ENCODE results near the gene FKBP8. TPM values are rescaled to one million over a fixed set of nuclear protein-coding genes. Genes with fewer than 3 reads are reported as not detected.

The FKBP8 gene
- total RNA-seq, 1 experiment from 2014 or later = 345 TPM

- TF ChIP-seq EMX1 (CRISPR knock-in tag; IDR thresholded peaks at IDR 0.05) = no peak
Observed at GRCh38 chr19:18588611-18589379, 45.4 kb upstream of the FKBP8 start, which contains the start of gene REX1BD (continued).

- DNase-seq (ENCODE audit: low spot score) = no peak
- Mint-ChIP-seq H3K4me1 (peaks cover 25% of the 10 kb centered on the region), H3K27me3 (ENCODE audit: low read depth) (peaks cover 10% of the 10 kb centered on the region), H3K4me3 (peak overlapping the region; percentile 86), H3K9me3 (0 out of 2 replicates have a peak, but pooled peaks cover 3% of the 10 kb centered on the region), H3K36me3 (0 out of 2 replicates have a peak, but pooled peaks cover 3% of the 10 kb centered on the region), H3K27ac (peak overlapping the region; percentile 89)
- ChIA-PET CTCF (interaction anchor here (0.6 to 4.5 kb wide), 22 partner anchors 9 to 340 kb away, joined by 3 to 39 read pairs (median 5); partner anchors contain the start of genes CRLF1, ELL, KXD1 and UBA52), POLR2A (interaction anchor here (0.7 to 1.7 kb wide), 2 partner anchors 68 to 82 kb away, joined by 4 to 9 read pairs; no protein-coding TSS in a partner anchor)
- no peak for TF ChIP-seq ATF1 (CRISPR knock-in tag; IDR thresholded peaks at IDR 0.05)
- no peak for TF ChIP-seq NFATC4 (CRISPR knock-in tag; IDR thresholded peaks at IDR 0.05)
- peak; percentile 40; the same call in 1 of the 2 replicates for TF ChIP-seq GABPB1 (CRISPR knock-in tag; IDR thresholded peaks at IDR 0.05)
- no peak for TF ChIP-seq ATF2 (CRISPR knock-in tag; IDR thresholded peaks at IDR 0.05; ENCODE audit: borderline replicate concordance, low read depth)
- TF ChIP-seq ZNF232 (CRISPR knock-in tag; IDR thresholded peaks at IDR 0.05) = no peak
- no peak for TF ChIP-seq CBFB (CRISPR knock-in tag; IDR thresholded peaks at IDR 0.05; ENCODE audit: low read depth)
- no peak for TF ChIP-seq ZNF263 (CRISPR knock-in tag; IDR thresholded peaks at IDR 0.05; ENCODE audit: low read depth)
- no peak for TF ChIP-seq SMAD3 (CRISPR knock-in tag; IDR thresholded peaks at IDR 0.05; ENCODE audit: borderline replicate concordance)
- TF ChIP-seq GTF2I (CRISPR knock-in tag; conservative IDR thresholded peaks at IDR 0.05) = no peak
- no peak for ATAC-seq
Observed at GRCh38 chr19:18587962-18588610, 44.7 kb upstream of the FKBP8 start.

- Mint-ChIP-seq H3K36me3 (0 out of 2 replicates have a peak, but pooled peaks cover 3% of the 10 kb centered on the region), H3K27me3 (ENCODE audit: low read depth) (peaks cover 10% of the 10 kb centered on the region), H3K9me3 (0 out of 2 replicates have a peak, but pooled peaks cover 3% of the 10 kb centered on the region), H3K4me3 (peak overlapping the region; percentile 86), H3K4me1 (peaks cover 22% of the 10 kb centered on the region), H3K27ac (no peak overlapping the region)
- DNase-seq (ENCODE audit: low spot score) = no peak
- CTCF ChIA-PET = interaction anchor here (0.6 to 4.5 kb wide), 19 partner anchors 10 to 280 kb away, joined by 3 to 39 read pairs (median 5); partner anchors contain the start of genes ELL, KXD1, UBA52 and UPF1
- no peak for TF ChIP-seq TCF7 (CRISPR knock-in tag; IDR thresholded peaks at IDR 0.05; ENCODE audit: low read depth)
- TF ChIP-seq E2F1 (CRISPR knock-in tag; IDR thresholded peaks at IDR 0.05) = no peak
- TF ChIP-seq ATF3 (CRISPR knock-in tag; conservative IDR thresholded peaks at IDR 0.05) = no peak
- TF ChIP-seq HMGXB4 (CRISPR knock-in tag; IDR thresholded peaks at IDR 0.05) = no peak
- TF ChIP-seq SMAD3 (CRISPR knock-in tag; IDR thresholded peaks at IDR 0.05; ENCODE audit: borderline replicate concordance) = no peak
- TF ChIP-seq ZNF121 (CRISPR knock-in tag; IDR thresholded peaks at IDR 0.05) = no peak
- TF ChIP-seq ZSCAN18 (CRISPR knock-in tag; IDR thresholded peaks at IDR 0.05) = no peak
- no peak for TF ChIP-seq ZNF423 (CRISPR knock-in tag; IDR thresholded peaks at IDR 0.05)
- no peak for TF ChIP-seq ELF4 (CRISPR knock-in tag; IDR thresholded peaks at IDR 0.05; ENCODE audit: low read depth)
- no peak for TF ChIP-seq SP1 (CRISPR knock-in tag; conservative IDR thresholded peaks at IDR 0.05)
- TF ChIP-seq GABPB1 (CRISPR knock-in tag; IDR thresholded peaks at IDR 0.05) = no peak
- TF ChIP-seq ESRRA (CRISPR knock-in tag; IDR thresholded peaks at IDR 0.05; ENCODE audit: borderline replicate concordance) = no peak
- no peak for TF ChIP-seq ETV6 (CRISPR knock-in tag; IDR thresholded peaks at IDR 0.05)
- TF ChIP-seq ZNF263 (CRISPR knock-in tag; IDR thresholded peaks at IDR 0.05; ENCODE audit: low read depth) = no peak
- TF ChIP-seq IRF1 (CRISPR knock-in tag; IDR thresholded peaks at IDR 0.05) = no peak
- TF ChIP-seq TEAD1 (CRISPR knock-in tag; IDR thresholded peaks at IDR 0.05) = no peak
- POLR2A ChIA-PET = interaction anchor here (0.6 to 0.7 kb wide), 2 partner anchors 17 to 82 kb away, joined by 4 to 9 read pairs; no protein-coding TSS in a partner anchor
- no peak for ATAC-seq
Observed at GRCh38 chr19:18587561-18587960, 44.2 kb upstream of the FKBP8 start.

Measured in WTC11 (cell line).